ENCODE results near the gene HOXA6.

The HOXA6 gene

DNA sequence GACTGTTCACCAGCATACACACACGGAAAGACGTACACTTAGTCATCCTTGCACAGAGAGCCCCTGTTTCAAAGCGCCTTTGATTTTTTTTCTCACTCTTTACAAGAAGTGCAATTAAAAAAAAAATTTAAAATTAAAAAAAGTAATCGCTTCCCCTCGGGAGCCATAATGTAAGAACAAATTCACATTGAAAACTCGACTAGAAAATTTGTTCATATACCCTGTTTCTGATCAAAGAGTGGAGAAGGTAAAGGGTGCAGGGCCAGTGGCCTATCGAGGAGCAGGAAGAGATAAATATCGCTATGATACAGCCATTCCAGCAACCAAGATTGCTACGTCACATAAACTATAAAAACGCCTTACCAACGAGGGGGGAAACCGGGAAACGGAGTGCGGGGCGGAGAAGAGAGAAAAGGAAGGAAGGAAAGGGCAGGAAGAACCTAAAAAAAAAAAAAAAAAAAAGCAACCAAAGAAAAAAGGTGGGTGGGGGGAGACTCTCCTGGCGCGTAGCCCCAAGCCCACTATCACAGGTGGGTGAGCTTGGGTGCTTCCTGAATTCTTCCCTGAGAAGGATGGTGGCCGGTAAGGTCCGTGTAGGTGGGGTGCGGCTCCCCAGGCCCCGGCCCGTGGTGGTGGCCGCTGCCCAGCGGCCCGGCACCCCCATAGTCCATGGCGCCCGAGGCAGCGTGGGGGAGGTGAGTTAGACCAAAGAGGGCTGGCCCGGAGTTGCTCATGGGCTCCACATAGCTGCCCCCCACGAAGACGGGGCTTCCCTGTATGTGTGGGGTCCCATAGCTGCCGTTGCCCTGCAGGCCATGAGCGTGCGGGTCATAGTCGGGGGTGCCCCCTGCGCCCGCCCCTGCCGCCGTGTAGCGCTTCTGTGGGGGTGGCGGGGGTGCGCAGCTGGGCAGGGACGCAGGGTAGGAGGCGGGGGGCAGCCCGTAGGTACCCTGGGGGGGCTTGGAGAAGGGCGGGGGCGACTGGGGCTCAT lies 39.9 kb downstream of the HOXA6 start:
- DNase-seq = no peak

DNA sequence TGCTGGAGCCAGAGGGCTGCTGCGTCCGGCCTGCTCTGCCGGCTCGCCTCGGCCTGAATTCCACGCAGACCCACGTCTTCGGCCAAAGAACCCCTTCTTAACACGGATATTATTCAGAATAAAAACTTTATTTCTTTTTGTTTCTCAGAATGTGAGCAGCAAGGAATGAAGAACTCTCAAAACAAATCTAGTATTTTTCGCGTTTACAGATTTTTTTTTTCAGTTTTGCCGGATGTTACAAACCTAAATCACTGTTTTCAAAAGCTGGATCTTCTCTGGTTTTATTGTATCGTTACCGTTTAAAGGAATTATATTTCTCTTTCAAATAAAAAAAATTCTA lies 40.7 kb downstream of the HOXA6 start:
- DNase-seq = no peak

DNA sequence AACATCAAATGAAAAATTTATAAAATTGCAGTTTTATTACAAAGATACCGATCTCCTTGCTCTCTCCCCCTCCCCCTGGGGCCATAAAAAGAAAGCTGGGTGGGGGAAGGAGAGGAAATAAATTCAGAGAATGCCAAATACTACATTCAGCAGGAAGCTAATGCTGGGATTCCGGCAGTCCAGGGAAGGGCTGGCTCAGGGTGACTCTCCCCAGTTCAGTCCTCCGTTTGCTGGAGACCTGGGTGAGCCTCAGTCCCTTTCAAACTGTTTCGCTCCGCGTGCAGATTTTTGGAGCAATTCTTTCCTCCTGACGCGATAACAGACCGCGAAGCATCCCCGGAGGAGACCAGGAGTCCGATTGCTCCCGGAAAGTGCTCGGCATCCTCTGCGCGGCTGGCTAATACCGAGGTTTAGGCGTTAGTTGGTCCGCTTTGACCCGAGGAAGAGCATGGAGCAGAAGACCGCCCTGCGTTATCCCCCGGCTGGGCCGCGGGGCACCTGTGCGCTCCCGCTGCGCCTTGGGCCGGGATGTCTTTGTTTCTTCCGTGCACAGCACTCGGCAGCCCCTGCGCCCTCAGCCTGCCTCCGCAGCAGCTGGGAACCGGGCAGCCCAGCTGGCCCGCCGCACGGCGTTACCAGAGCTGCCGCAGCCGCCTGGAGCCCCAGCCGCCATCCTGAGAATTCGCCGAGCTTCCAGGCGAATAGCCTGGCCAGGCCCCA lies 41.2 kb downstream of the HOXA6 start:
- DNase-seq = no peak

DNA sequence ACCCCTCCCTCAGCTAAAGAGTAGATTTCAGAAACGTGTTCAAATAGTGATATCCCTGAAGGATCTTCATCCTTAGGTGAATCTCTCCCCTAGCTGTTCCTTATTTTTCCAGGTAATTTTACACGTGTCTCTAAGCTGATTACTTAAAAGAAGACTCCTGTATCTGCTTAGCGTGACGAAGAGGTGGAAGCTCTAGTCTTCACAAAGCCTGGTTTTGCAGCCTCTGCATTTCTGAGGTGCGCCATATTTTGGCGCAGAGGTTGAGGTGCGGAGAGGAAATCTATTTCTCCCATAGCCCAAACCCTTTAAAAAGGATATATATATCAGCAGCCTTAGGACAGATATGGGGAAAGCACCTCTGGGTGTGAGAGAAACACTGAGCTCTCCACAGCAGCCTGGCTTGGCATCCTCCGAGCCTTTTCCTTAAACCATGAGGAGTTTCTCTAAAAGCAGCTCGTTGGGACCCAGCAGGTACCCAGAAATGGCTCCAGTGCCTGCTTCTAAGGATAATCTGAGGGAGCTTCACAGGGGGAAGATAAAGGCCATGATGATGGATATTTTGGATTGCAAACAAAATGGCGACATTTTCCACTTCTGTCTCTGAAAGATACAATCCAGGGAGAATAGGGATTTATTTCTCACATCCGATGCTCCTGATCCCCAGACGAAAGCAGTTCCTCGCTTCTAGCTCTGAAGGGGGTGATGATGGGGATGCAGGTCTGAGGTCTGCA lies 42.1 kb downstream of the HOXA6 start:
- no peak for DNase-seq

GRCh38 chr7:27104341-27105058 lies 43.1 kb downstream of the HOXA6 start:
- DNase-seq = no peak

GRCh38 chr7:27103489-27104226 lies 43.9 kb downstream of the HOXA6 start:
- DNase-seq = no peak

- DNase-seq = no peak
Measured at GRCh38 chr7:27102581-27103442, 44.8 kb downstream of the HOXA6 start, which contains the start of gene HOXA2. HOXA2 (minus strand) TSS chr7:27102683; CDS start chr7:27102500, 183 bp downstream.

GRCh38 chr7:27101957-27102580 lies 45.5 kb downstream of the HOXA6 start:
- DNase-seq = no peak

GRCh38 chr7:27101171-27101956 lies 46.2 kb downstream of the HOXA6 start:
- DNase-seq = no peak

DNA sequence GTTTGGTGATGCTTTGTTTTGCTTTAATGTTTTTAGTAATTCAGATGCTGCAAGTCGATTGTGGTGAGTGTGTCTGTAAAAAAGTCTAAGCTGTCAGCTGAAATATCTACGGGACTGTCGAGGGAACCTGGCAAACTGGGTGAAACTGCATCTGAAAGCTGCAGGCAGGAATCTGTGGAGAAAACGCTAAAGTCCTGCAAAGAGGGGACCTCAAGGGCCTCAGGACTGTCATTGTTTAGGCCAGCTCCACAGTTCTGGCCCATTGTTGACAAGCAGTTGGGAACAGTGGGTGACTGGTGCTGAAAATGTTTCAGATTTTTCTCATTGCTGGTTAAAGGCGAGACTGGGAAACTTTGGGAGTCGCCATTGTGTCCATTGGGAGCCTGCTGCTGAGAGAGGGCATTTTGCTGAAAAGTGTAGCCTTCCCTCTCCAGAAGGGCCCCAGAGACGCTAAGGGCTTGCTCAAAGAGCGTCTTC lies 46.8 kb downstream of the HOXA6 start:
- no peak for DNase-seq

DNA sequence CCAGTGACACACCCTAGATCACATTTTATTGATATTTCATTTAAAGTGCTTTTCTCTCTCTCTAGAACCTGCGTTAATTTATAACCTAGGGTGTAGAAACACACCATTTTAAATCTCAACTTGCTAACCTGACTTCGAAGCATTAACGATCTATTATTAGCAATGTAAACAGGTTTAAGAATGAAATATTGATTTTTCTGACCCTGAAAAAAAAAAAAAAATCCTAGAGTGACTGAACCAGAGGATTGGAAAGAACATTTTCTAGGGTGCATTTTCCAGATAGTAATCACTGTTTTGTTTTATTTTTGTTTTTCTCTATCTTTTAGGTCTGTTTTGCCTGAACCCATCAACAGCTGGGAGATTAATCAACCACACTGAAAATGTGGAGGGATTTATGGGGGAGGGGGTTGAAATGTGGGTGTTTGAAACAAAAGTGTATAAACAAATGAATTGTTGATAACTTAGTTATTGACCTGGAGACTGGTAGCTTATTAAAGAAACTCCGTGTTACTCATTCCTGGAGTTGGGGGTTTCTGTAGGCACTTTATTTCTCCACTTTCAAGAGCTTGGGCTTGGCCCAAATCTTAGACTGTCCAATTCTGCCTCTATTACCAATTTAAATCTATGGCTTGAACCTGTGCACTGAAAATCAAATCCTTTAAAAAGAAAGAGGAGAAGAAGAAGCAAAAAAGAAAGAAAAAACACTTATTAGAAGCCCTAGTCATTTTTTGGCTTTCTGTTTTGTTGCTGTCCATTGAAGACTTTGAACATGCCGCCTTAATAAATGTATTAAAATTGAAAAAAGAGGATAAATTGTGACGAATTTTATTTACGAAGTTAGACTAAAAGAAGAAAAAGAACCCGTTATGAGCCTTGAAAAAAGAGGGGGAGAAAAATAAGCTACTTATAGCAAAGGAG lies 47.9 kb downstream of the HOXA6 start:
- no peak for DNase-seq

DNA sequence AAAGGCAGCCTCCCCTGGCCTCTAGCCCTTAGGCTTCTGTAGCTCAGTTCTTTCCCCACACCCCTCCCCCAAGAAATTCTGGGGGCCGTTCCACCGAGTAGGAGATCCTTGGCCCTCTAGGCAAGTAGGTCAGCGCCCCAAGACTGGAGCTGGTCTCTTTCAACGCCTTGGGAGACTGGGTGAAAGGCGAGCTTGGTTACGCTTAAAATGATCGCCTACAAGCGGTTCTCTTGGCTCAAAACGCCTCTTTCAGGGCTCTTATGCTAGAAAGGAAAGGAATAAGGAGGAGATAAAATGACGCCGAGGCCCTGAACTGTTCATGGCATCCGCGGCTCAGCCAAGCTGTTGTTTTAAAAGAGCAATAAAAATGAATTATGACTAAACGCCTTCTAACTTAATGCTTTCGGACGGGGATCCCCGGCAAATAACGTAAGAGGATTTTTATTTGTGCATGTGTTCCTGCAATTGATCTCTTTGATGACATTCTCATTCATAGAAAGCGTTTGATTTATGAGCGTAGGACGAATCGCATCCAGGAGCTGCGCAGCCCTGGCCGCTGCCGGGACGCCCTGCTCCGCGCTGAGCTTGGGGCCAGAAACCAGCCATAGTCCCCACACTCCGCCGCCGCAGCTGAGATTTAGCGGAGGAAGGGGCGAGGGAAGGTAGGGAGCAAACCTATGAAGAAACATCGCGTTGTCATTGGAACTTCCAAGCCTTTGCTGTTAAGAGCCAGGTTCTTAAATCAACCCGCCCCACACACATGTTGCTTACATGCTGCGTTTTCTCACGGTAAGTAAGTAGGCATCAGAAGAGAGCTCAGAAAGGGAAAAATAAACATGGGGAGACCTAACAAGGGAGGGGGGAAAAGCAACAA lies 48.8 kb downstream of the HOXA6 start:
- no peak for DNase-seq

DNA sequence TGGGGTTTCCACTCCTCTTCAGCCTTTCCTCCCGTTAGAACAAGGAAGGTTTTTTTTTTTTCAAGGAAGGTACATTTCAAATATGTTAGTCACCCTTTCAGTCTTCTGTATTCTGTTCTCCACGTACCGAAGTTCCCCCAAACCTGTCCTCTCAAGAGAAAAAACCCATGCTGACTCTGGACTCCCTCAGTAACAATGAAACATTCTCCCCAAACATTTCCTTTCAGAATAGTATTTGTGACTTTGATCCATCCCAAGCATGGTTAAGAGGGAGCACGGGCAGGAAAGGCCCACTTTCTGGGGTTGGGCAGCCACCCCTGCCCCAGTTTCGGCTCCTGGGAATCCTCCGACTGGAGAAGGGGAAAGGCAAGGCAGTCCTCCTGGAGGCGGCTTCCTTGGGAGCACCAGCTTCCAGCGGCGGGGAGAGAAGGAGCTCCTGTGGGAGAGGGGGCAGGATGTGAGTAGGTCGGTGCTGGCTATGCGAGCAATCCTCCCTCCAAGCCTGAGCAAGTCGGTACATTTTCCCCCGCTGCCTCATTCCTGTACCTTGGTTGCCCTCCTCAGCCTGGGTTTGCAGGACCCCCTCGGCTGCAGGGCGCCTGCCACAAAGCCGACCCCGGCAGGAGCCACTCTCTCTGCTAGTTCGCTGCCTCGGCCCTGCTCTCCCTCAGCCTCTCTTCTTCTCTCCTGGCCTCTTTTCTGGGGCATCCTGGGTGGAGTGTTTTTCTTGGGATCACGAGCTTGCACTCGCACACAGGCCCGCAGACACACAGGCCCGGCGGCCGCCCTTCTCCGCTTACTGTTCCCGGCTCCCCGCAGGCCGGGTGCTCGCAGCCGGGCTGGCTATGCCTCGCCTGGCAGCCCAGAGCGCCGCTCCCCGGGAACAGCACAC lies 49.6 kb downstream of the HOXA6 start:
- no peak for DNase-seq

DNA sequence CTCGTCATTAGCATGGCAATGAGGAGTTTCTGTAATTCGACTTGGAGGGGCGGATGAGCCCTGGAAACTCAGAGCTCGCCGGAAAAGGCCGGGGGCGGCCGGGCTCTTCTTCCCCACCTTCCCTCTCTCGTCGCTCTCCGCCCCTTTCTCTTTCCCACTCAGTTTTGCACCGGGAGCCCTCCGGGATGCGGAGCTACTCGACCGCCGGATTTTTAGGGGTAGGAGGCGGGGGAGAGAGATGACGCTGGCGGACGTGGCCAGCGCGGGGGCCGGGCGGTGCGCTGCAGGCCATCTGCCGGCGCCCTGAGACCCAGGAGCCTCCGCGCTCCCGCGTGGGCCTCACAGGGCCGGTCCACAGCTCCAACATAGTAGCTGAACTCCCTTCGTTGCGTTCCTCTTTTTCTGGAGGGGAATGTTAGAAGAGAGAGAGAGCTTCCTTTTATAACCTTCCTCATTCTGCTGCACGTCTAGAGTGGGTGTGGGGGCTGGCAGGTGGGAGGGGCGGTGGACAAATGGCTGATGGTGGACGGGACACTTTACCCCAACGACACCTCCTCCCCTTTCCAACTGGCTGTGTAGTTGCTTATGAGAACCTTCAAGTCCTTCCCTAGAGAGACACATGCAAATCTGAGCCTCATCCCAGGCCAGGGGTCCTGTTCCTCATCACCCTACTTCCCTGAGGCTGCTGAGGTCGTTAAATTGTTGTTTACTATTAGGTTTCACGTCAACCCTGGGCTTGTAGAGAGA lies 50.6 kb downstream of the HOXA6 start:
- DNase-seq = no peak
